CD4-positive, alpha-beta memory T cell (primary cell): ENCODE results near the gene GPR78. TPM values are rescaled to one million over a fixed set of nuclear protein-coding genes. Genes with fewer than 3 reads are reported as not detected.

Experiments used
- CTCF ChIA-PET: fragments of 350-600 bp; sonication (Branson Sonifier 250); formaldehyde crosslinking; loops from one replicate; lab custom pipeline; 2021; ENCODE audit warnings: inconsistent platforms; ENCODE audit not compliant: partially characterized antibody; lab: Charles Lee
- POLR2A ChIA-PET: fragments of 350-600 bp; sonication (Branson Sonifier 250); formaldehyde crosslinking; loops from one replicate; lab custom pipeline; 2021; ENCODE audit not compliant: partially characterized antibody; lab: Charles Lee
- DNase-seq, 5 donors: peaks; one replicate each; pipeline versions ENCODE4 v3.0.0 to v3.0.0-alpha.2; 2020 to 2022; ENCODE audit warnings: mixed read lengths in 1 of 5
- H3K27ac ChIP-seq: one replicate; pipeline ENCODE4 v1.7.0; 2013; ENCODE audit warnings: low read depth, low read length
- H3K27me3 ChIP-seq: 2 replicates; pipeline ENCODE4 v1.7.0; 2013; ENCODE audit warnings: mild to moderate bottlenecking, low read length, moderate library complexity; ENCODE audit not compliant: insufficient read depth
- H3K36me3 ChIP-seq: 2 replicates; pipeline ENCODE4 v1.7.0; 2013; ENCODE audit warnings: mild to moderate bottlenecking, low read length, moderate library complexity; ENCODE audit not compliant: insufficient read depth
- H3K4me1 ChIP-seq: 2 replicates; pipeline ENCODE4 v1.7.0; 2013; ENCODE audit warnings: mild to moderate bottlenecking, low read length, moderate library complexity; ENCODE audit not compliant: insufficient read depth
- H3K4me3 ChIP-seq, 2 donors: one replicate each; pipeline ENCODE4 v1.7.0; 2013; ENCODE audit warnings: low read length in 2 of 2, mild to moderate bottlenecking in 1 of 2
- H3K9me3 ChIP-seq, 2 donors: one replicate each; pipeline ENCODE4 v1.7.0; 2013; ENCODE audit warnings: low read length in 2 of 2, control low read depth in 1 of 2; ENCODE audit not compliant: control insufficient read depth in 1 of 2
- H3K27ac Mint-ChIP-seq, 7 donors: one replicate each; pipeline ENCODE4 v1.8.0; 2020 to 2021; ENCODE audit warnings: mixed read lengths in 7 of 7, mild to moderate bottlenecking in 6 of 7, inconsistent platforms in 3 of 7, moderate library complexity in 3 of 7
- H3K27me3 Mint-ChIP-seq, 2 donors: one replicate each; pipeline ENCODE4 v1.8.0; 2020 to 2021; ENCODE audit warnings: mixed read lengths in 2 of 2
- H3K36me3 Mint-ChIP-seq, 2 donors: one replicate each; pipeline ENCODE4 v1.8.0; 2020 to 2021; ENCODE audit warnings: mixed read lengths in 2 of 2, inconsistent platforms in 1 of 2, mild to moderate bottlenecking in 1 of 2
- H3K4me1 Mint-ChIP-seq, 4 donors: one replicate each; pipeline ENCODE4 v1.8.0; 2020 to 2021; ENCODE audit warnings: mixed read lengths in 4 of 4, mild to moderate bottlenecking in 1 of 4
- H3K4me3 Mint-ChIP-seq, 8 donors: one replicate each; pipeline ENCODE4 v1.8.0; 2020 to 2021; ENCODE audit warnings: mixed read lengths in 8 of 8, mild to moderate bottlenecking in 7 of 8, moderate library complexity in 6 of 8, inconsistent platforms in 3 of 8
- H3K9me3 Mint-ChIP-seq, 8 donors: one replicate each; pipeline ENCODE4 v1.8.0; 2020 to 2021; ENCODE audit warnings: mixed read lengths in 8 of 8, mild to moderate bottlenecking in 5 of 8, inconsistent platforms in 3 of 8, moderate library complexity in 1 of 8
- intact Hi-C: fragments of 100-400 bp; cut with micrococcal nuclease; formaldehyde crosslinking; loops from one replicate; pipeline ENCODE4 v1.15.1; 2023
- polyA plus RNA-seq, 2 donors: library from polyadenylated mRNA; unstranded; fragments of 300-500 nt; fragmentation: Illumina TruSeq; gene quantifications; one replicate each; pipeline ENCODE4 v1.2.3, GENCODE V29; 2021
- total RNA-seq, 2 experiments: library from RNA; stranded (reverse); gene quantifications; one replicate each; pipeline ENCODE4 v1.2.3, GENCODE V29; 2021

The GPR78 gene
- total and polyA plus RNA-seq, 4 experiments from 2014 or later: not detected

DNA sequence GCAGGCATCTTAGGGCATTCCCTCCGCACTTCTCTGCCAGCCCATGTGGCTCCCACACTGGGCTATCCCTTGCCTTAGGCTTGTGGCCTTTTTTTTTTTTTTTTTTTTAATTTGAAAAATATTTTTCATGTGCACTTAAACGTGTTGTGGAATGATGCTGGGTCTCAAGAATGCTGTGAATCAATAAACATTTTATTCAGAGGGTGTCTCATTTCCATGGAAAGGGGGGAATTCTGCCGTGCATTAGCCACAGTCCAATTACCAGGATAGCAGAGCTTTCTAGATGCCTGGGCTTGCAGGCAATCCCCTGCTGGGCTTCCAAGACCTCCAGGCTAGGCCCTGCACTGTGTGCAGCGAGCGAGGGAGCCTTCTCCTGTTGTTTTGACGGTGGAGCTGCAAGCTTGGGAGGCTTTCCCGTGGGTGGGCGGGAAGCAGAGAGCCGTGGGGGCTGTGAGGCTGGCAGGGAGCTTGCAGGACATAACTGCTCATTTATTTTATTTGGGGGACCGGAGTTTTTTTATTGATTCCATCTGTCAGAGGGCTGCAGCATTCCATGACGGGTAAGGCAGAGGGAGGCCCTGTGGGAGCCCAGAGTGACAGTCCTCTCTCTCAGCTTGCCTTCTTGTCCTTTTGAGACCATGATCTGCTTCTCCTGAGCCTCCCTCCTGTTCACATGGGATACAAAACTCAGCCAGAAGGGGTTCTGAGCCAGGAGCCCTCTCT, 9.8 kb downstream of the GPR78 start:
- intact Hi-C loops: no loop called here
- Mint-ChIP-seq H3K9me3 (no peaks in the 10 kb centered on the region), H3K4me1 (no peaks in the 10 kb centered on the region), H3K36me3 (no peaks in the 10 kb centered on the region), H3K4me3 (no peak overlapping the region), H3K27me3 (peaks cover 21% of the 10 kb centered on the region in 2 donors), H3K27ac (no peak overlapping the region)
- Histone ChIP-seq H3K36me3 (no peaks in the 10 kb centered on the region), H3K4me1 (no peaks in the 10 kb centered on the region), H3K4me3 (no peak overlapping the region), H3K27ac (no peak overlapping the region), H3K27me3 (no peaks in the 10 kb centered on the region), H3K9me3 (no peaks in the 10 kb centered on the region)
- DNase-seq: no peak
- CTCF ChIA-PET: no interaction called here
- POLR2A ChIA-PET: no interaction called here

DNA sequence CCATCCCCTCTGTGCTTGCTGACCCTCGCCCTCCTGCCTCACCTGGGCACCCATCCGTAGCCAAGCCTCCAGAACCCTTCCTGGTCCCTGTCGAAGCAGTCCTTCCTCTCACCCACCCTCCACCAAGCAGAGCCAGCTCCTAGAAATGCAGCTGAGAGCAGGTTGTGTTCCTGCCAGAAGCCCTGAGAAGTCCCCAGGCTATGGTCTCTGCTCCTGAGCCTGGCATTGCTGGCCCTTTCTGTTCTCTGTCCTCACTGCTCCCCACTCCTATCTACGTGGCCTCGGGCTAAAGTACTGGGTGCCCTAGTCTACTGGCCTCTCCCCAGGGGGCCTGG, 10.3 kb downstream of the GPR78 start:
- CTCF ChIA-PET: no interaction called here
- Mint-ChIP-seq H3K4me1 (no peaks in the 10 kb centered on the region), H3K36me3 (no peaks in the 10 kb centered on the region), H3K27ac (no peak overlapping the region), H3K27me3 (peaks cover 21% of the 10 kb centered on the region in 2 donors), H3K9me3 (no peaks in the 10 kb centered on the region), H3K4me3 (no peak overlapping the region)
- Histone ChIP-seq H3K27me3 (no peaks in the 10 kb centered on the region), H3K4me3 (no peak overlapping the region), H3K27ac (no peak overlapping the region), H3K36me3 (no peaks in the 10 kb centered on the region), H3K4me1 (no peaks in the 10 kb centered on the region), H3K9me3 (no peaks in the 10 kb centered on the region)
- intact Hi-C loops: no loop called here
- DNase-seq: no peak
- POLR2A ChIA-PET: no interaction called here

DNA sequence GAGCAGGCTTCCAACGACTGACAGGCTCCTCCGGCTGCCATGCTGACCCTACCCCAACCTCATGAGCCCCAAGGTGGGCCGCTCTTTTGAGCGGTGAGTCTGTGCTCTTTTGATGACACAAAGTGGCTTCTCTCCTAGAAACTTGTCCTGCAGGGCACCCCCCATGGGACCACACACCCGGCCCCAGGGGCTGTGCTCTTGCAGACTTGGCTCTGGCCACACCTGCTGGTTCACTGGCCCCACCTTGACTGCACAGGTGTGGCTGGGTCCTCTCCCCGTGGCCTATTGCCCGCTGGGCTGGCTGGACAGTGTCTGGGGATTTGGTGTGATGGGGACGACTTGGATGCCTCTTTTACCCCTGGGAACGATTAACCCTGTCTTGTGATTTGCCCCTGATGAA, 10.9 kb downstream of the GPR78 start:
- Mint-ChIP-seq H3K36me3 (no peaks in the 10 kb centered on the region), H3K9me3 (no peaks in the 10 kb centered on the region), H3K4me1 (no peaks in the 10 kb centered on the region), H3K27ac (no peak overlapping the region), H3K4me3 (no peak overlapping the region), H3K27me3 (peaks cover 21% of the 10 kb centered on the region in 2 donors)
- ChIA-PET CTCF (interaction anchor here (0.6 kb wide), 1 partner anchor 173 kb away, joined by 3 read pairs; no protein-coding TSS in a partner anchor), POLR2A (no interaction called here)
- DNase-seq: no peak
- no peaks in the 10 kb centered on the region for H3K9me3 ChIP-seq
- H3K36me3 ChIP-seq: no peaks in the 10 kb centered on the region
- no peaks in the 10 kb centered on the region for H3K4me1 ChIP-seq
- no peak overlapping the region for H3K4me3 ChIP-seq
- intact Hi-C loops: no loop called here
- no peak overlapping the region for H3K27ac ChIP-seq
- H3K27me3 ChIP-seq: no peaks in the 10 kb centered on the region

DNA sequence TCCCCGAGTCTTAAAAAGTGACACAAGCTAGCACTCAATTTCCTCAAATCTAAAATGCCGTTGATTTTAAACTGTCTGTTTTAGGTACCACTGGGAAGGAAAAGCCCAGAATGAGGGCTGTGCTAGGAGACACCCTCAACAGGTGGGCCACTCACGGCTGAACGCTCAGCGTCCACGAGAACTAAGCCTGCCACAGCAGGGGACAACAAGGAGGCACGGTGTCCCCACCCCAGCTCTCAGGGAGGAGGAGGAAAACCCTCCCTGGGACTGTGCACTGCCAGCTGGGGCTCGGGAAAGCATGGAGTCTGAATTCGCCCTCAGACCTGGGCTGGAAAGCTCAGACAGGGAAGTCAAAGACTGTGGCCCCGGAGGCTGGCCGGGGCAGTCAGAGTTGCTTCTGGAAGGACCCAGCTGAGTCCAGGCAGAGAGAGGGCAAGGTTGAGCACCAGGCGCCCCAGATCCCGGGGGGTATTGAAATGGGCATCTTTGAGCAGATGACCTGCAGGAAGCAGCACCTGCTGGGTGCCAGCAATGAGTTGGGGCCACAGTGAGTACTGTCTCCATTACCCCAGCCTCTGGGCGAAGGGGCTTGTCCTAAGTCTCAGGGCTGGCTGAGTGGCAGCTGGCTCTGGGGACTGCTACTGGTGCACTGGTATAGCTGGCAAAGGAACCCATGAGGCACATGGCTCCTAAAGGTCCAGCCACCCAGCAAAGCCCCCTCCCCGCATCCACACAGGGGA, 11.6 kb downstream of the GPR78 start:
- H3K27me3 Mint-ChIP-seq: peaks cover 19 to 22% of the 10 kb centered on the region in 2 donors
- POLR2A ChIA-PET: no interaction called here
- Histone ChIP-seq H3K27ac (no peak overlapping the region), H3K36me3 (no peaks in the 10 kb centered on the region), H3K4me1 (no peaks in the 10 kb centered on the region), H3K9me3 (no peaks in the 10 kb centered on the region), H3K27me3 (no peaks in the 10 kb centered on the region), H3K4me3 (no peak overlapping the region)
- CTCF ChIA-PET: interaction anchor here (0.6 kb wide), 1 partner anchor 174 kb away, joined by 3 read pairs; no protein-coding TSS in a partner anchor
- no peak overlapping the region for H3K4me3 Mint-ChIP-seq
- H3K36me3 Mint-ChIP-seq: no peaks in the 10 kb centered on the region
- H3K9me3 Mint-ChIP-seq: no peaks in the 10 kb centered on the region
- H3K4me1 Mint-ChIP-seq: no peaks in the 10 kb centered on the region
- DNase-seq: no peak
- intact Hi-C loops: no loop called here
- no peak overlapping the region for H3K27ac Mint-ChIP-seq

DNA sequence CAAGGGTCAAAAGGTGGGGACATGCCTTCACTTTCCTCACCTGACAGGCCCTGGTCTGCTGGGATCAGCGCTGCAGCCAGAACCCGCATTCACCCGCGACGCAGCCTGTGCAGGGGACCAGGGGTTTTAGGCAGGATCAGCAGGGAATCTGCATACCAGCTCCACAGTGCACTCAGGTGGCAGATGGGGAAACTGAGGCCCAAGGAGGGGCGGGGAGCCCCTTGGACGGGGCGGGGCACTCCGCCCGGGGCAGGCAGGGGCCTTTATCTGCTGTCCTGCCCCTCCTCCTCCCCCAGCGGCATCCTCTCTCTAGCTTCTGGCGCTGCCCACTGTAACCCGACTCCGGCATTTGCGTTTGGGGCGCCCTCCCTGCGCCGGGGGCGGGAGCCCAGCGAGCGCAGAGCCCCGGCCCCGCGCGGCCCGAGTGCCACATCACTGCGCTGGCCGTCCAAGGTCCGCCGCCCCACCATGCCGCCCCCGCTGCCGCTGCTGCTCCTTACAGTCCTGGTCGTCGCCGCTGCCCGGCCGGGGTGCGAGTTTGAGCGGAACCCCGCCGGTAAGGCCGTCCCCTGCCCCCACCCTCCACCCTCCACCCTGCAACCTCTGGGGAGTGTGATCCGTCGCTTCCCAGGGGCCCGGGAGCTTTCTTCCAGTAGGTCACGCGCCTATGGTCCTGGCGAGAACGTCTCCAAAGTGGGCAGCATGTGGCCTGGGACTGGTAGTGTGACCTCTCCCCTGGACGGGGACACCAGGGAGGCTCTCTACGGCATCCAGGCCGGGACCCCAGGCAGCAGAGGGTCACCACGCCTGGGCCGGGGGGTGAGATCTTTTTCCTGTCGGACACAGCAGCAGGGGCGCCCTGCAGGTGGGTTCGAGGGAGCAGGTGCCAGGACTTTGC, 12.4 kb downstream of the GPR78 start, which contains the start of gene CPZ:
CPZ (plus strand) TSS at position 400 of the 898 bp plus-strand sequence; CDS start at position 469, 69 bp downstream.
- H3K27me3 Mint-ChIP-seq: peaks cover 17 to 22% of the 10 kb centered on the region in 2 donors
- Histone ChIP-seq H3K27me3 (no peaks in the 10 kb centered on the region), H3K4me1 (no peaks in the 10 kb centered on the region), H3K27ac (no peak within 1 kb of the TSS), H3K4me3 (no peak within 1 kb of the TSS), H3K36me3 (no peaks in the 10 kb centered on the region), H3K9me3 (no peaks in the 10 kb centered on the region)
- DNase-seq: no peak
- no peaks in the 10 kb centered on the region for H3K4me1 Mint-ChIP-seq
- CTCF ChIA-PET: no interaction called here
- intact Hi-C loops: no loop called here
- no peak within 1 kb of the TSS for H3K4me3 Mint-ChIP-seq
- H3K27ac Mint-ChIP-seq: no peak within 1 kb of the TSS
- POLR2A ChIA-PET: no interaction called here
- no peaks in the 10 kb centered on the region for H3K36me3 Mint-ChIP-seq
- H3K9me3 Mint-ChIP-seq: no peaks in the 10 kb centered on the region

DNA sequence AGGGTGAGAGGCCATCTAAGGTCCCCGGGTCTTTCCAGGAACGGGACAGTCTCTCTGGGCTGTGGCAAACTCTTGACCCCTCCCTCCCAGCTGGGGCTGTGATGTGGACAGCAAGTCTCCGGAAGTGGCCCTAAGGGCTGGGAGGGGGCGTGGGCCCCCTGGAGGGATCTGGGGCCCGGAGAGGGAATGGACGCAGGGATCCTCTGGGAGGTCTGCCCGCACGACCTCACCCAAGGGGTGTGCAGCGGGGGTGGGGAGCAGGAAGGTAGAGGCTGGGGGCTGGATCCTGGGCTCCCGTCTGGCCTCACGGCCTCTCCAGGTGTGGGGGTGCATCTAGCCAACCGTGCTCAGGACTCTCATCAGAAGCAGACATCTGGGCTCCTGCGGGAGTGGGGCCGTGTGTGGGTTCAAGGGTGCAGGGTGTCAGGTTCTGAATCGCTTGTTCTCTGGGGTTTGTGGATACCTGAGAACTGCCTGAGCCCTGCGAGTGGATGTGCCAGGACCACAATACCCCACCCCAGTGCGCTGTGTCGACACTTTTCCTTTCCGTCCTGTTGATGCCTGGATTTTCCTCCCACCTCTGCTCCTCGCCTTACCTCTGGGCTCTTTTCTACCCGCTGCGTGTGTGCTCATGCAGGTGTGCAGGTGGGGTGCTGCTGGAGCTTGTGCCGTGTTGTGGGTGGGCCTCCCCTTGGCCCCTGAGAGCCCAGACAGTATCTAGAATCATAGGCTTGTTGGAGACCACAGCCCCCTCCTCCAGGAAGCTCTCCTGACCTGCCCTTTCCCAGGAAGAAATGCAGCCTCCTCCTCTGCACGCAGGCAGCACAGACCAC, 13.3 kb downstream of the GPR78 start:
- H3K4me3 Mint-ChIP-seq: no peak overlapping the region
- CTCF ChIA-PET: no interaction called here
- no peaks in the 10 kb centered on the region for H3K36me3 Mint-ChIP-seq
- Histone ChIP-seq H3K27ac (no peak overlapping the region), H3K4me1 (no peaks in the 10 kb centered on the region), H3K27me3 (no peaks in the 10 kb centered on the region), H3K9me3 (no peaks in the 10 kb centered on the region), H3K4me3 (no peak overlapping the region), H3K36me3 (no peaks in the 10 kb centered on the region)
- peaks cover 17 to 22% of the 10 kb centered on the region in 2 donors for H3K27me3 Mint-ChIP-seq
- H3K4me1 Mint-ChIP-seq: no peaks in the 10 kb centered on the region
- peaks cover 0 to 2% (median 0%) of the 10 kb centered on the region in 8 donors for H3K9me3 Mint-ChIP-seq
- POLR2A ChIA-PET: no interaction called here
- H3K27ac Mint-ChIP-seq: no peak overlapping the region
- DNase-seq: no peak
- intact Hi-C loops: no loop called here
